IMR-90 (cell line): ENCODE measurements around the gene PHF3. TPM values are rescaled to one million over a fixed set of nuclear protein-coding genes. Genes with fewer than 3 reads are reported as not detected.

ENCODE experiments used
- ATAC-seq: fragments of 200-7000 bp; cut with Tn5 transposase; 2 replicates; pipeline ENCODE4 v1.9.1; 2020; ENCODE audit warnings: low read depth, mild to moderate bottlenecking, moderate library complexity
- BruUV-seq: library from RNA; stranded (reverse); fragments of 400-500 nt; replicated peaks from 2 replicates; lab custom pipeline; 2021; lab: Mats Ljungman, UMichigan
- CTCF ChIA-PET: fragments of 300-600 bp; formaldehyde crosslinking; extraction: SDS; loops from one replicate; lab custom pipeline; 2021; ENCODE audit warnings: antibody characterized with exemption; lab: Yijun Ruan, JAX
- POLR2A ChIA-PET: fragments of 300-600 bp; sonication (Branson Sonifier 250); formaldehyde crosslinking; loops from one replicate; lab custom pipeline; 2022; ENCODE audit warnings: antibody characterized with exemption; ENCODE audit not compliant: unreplicated experiment; lab: Charles Lee
- DNase-seq: peaks from one replicate; pipeline ENCODE4 v3.0.0; 2013
- H2AFZ ChIP-seq: replicated peaks from 2 replicates; pipeline ENCODE3; 2013; ENCODE audit warnings: low read length, mild to moderate bottlenecking; ENCODE audit not compliant: poor library complexity
- H2AK5ac ChIP-seq: 2 replicates; pipeline ENCODE4 v1.6.1; 2013; ENCODE audit warnings: low read depth, low read length, inconsistent platforms
- H2AK9ac ChIP-seq: replicated peaks from 2 replicates; pipeline ENCODE3; 2013; ENCODE audit warnings: mild to moderate bottlenecking, low read depth, low read length, moderate library complexity; ENCODE audit not compliant: poor library complexity
- H2BK120ac ChIP-seq: 2 replicates; pipeline ENCODE4 v1.6.1; 2013; ENCODE audit warnings: low read depth, low read length, inconsistent platforms
- H2BK15ac ChIP-seq: 3 replicates; pipeline ENCODE4 v1.6.1; 2013; ENCODE audit warnings: low read depth, low read length, inconsistent platforms
- H2BK20ac ChIP-seq: 2 replicates; pipeline ENCODE4 v1.6.1; 2013; ENCODE audit warnings: low read depth, mild to moderate bottlenecking, inconsistent platforms, low read length, moderate library complexity
- H2BK5ac ChIP-seq: 2 replicates; pipeline ENCODE4 v1.6.1; 2013; ENCODE audit warnings: mild to moderate bottlenecking, low read depth, low read length, inconsistent platforms; ENCODE audit not compliant: poor library complexity, severe bottlenecking
- H3K14ac ChIP-seq: replicated peaks from 2 replicates; pipeline ENCODE4 v1.6.1; 2013; ENCODE audit warnings: low read depth, low read length, inconsistent platforms
- H3K18ac ChIP-seq: 2 replicates; pipeline ENCODE4 v1.6.1; 2013; ENCODE audit warnings: low read depth, low read length, control low read depth
- H3K23ac ChIP-seq: 2 replicates; pipeline ENCODE4 v1.6.1; 2013; ENCODE audit warnings: low read depth, low read length, inconsistent platforms
- H3K27ac ChIP-seq: 2 replicates; pipeline ENCODE4 v1.5.1; 2013; ENCODE audit warnings: mild to moderate bottlenecking, control low read depth, low read length; ENCODE audit not compliant: insufficient read depth
- H3K27me3 ChIP-seq: 2 replicates; pipeline ENCODE4 v1.6.1; 2013; ENCODE audit warnings: low read length; ENCODE audit not compliant: control insufficient read depth, insufficient read depth
- H3K36me3 ChIP-seq: 2 replicates; pipeline ENCODE4 v1.6.1; 2013; ENCODE audit warnings: low read length, mixed read lengths; ENCODE audit not compliant: control insufficient read depth, insufficient read depth
- H3K4ac ChIP-seq: 2 replicates; pipeline ENCODE4 v1.6.1; 2013; ENCODE audit warnings: low read depth, low read length, inconsistent platforms
- H3K4me1 ChIP-seq: 2 replicates; pipeline ENCODE4 v1.6.1; 2013; ENCODE audit warnings: low read length, mixed read lengths; ENCODE audit not compliant: control insufficient read depth, insufficient read depth
- H3K4me2 ChIP-seq: 2 replicates; pipeline ENCODE4 v1.6.1; 2013; ENCODE audit warnings: low read depth, mild to moderate bottlenecking, control low read depth, low read length, moderate library complexity
- H3K4me3 ChIP-seq: 2 replicates; pipeline ENCODE4 v1.5.1; 2013; ENCODE audit warnings: low read depth, mild to moderate bottlenecking, control low read depth, low read length, moderate library complexity; ENCODE audit not compliant: insufficient read depth
- H3K56ac ChIP-seq: 2 replicates; pipeline ENCODE4 v1.6.1; 2013; ENCODE audit warnings: low read length, inconsistent platforms; ENCODE audit not compliant: insufficient read depth; ENCODE audit errors: extremely low read depth
- H3K79me1 ChIP-seq, 2 experiments: 2 replicates each; pipeline ENCODE4 v1.6.1; 2013; ENCODE audit warnings: low read length in 2 of 2, inconsistent platforms in 1 of 2, low read depth in 1 of 2
- H3K9ac ChIP-seq: 2 replicates; pipeline ENCODE4 v1.6.1; 2013; ENCODE audit warnings: low read depth, low read length, control low read depth
- H3K9me1 ChIP-seq: 2 replicates; pipeline ENCODE4 v1.6.1; 2013; ENCODE audit warnings: low read length, inconsistent platforms; ENCODE audit not compliant: insufficient read depth
- H3K9me3 ChIP-seq: 2 replicates; pipeline ENCODE4 v1.6.1; 2013; ENCODE audit warnings: low read length; ENCODE audit not compliant: control insufficient read depth, insufficient read depth
- H4K20me1 ChIP-seq: 2 replicates; pipeline ENCODE4 v1.6.1; 2013; ENCODE audit warnings: low read length, inconsistent platforms; ENCODE audit not compliant: insufficient read depth
- H4K5ac ChIP-seq: 2 replicates; pipeline ENCODE4 v1.6.1; 2013; ENCODE audit warnings: mild to moderate bottlenecking, low read depth, low read length, control low read depth
- H4K8ac ChIP-seq, 2 experiments: 2 replicates each; pipeline ENCODE4 v1.6.1; 2013; ENCODE audit warnings: low read depth in 2 of 2, low read length in 2 of 2, control low read depth in 1 of 2, inconsistent platforms in 1 of 2
- H4K91ac ChIP-seq: 2 replicates; pipeline ENCODE4 v1.6.1; 2013; ENCODE audit warnings: low read depth, low read length, inconsistent platforms; ENCODE audit not compliant: insufficient read depth
- BHLHE40 ChIP-seq: fragments of 150-350 bp; IDR thresholded peaks from 2 replicates; pipeline ENCODE4 v1.6.1; 2016; ENCODE audit warnings: mild to moderate bottlenecking, low read depth, low read length
- CEBPB ChIP-seq: IDR thresholded peaks from 2 replicates; pipeline ENCODE4 v1.6.1; 2012; ENCODE audit warnings: low read depth, low read length, improper control_type of control experiment
- CHD1 ChIP-seq: IDR thresholded peaks from 2 replicates; pipeline ENCODE4 v1.6.1; 2012; ENCODE audit warnings: low read depth, low read length, improper control_type of control experiment
- ELK1 ChIP-seq: fragments of 150-350 bp; IDR thresholded peaks from 2 replicates; pipeline ENCODE4 v1.6.1; 2016; ENCODE audit warnings: low read depth, mild to moderate bottlenecking, low read length, moderate library complexity, borderline replicate concordance
- FOS ChIP-seq: fragments of 150-350 bp; IDR thresholded peaks from 2 replicates; pipeline ENCODE4 v1.6.1; 2016; ENCODE audit warnings: low read depth, low read length
- MAFK ChIP-seq: IDR thresholded peaks from 2 replicates; pipeline ENCODE4 v1.6.1; 2012; ENCODE audit warnings: low read depth, low read length, improper control_type of control experiment
- MAZ ChIP-seq: IDR thresholded peaks from 2 replicates; pipeline ENCODE4 v1.6.1; 2012; ENCODE audit warnings: low read depth, mild to moderate bottlenecking, low read length, improper control_type of control experiment, moderate library complexity, borderline replicate concordance
- MXI1 ChIP-seq: IDR thresholded peaks from 2 replicates; pipeline ENCODE4 v1.6.1; 2012; ENCODE audit warnings: low read depth, mild to moderate bottlenecking, low read length, moderate library complexity, borderline replicate concordance
- NFE2L2 ChIP-seq: fragments of 150-350 bp; IDR thresholded peaks from 2 replicates; pipeline ENCODE4 v1.6.1; 2016; ENCODE audit warnings: low read depth, mild to moderate bottlenecking, low read length
- POLR2A ChIP-seq: IDR thresholded peaks from 2 replicates; pipeline ENCODE4 v1.6.1; 2012; ENCODE audit warnings: mild to moderate bottlenecking, low read depth, low read length
- RAD21 ChIP-seq: IDR thresholded peaks from 2 replicates; pipeline ENCODE4 v1.6.1; 2012; ENCODE audit warnings: low read length, improper control_type of control experiment
- RCOR1 ChIP-seq: IDR thresholded peaks from 2 replicates; pipeline ENCODE4 v1.6.1; 2012; ENCODE audit warnings: mild to moderate bottlenecking, low read length, improper control_type of control experiment; ENCODE audit not compliant: insufficient replicate concordance
- RFX5 ChIP-seq: IDR thresholded peaks from 2 replicates; pipeline ENCODE4 v1.8.0; 2012; ENCODE audit warnings: low read depth, mild to moderate bottlenecking, low read length, moderate library complexity
- SMC3 ChIP-seq: fragments of 150-350 bp; IDR thresholded peaks from 2 replicates; pipeline ENCODE4 v1.6.1; 2016; ENCODE audit warnings: low read depth, mild to moderate bottlenecking, antibody characterized with exemption, low read length, moderate library complexity
- USF2 ChIP-seq: fragments of 150-350 bp; IDR thresholded peaks from 2 replicates; pipeline ENCODE4 v1.6.1; 2017; ENCODE audit warnings: mild to moderate bottlenecking, antibody characterized with exemption, low read length, low read depth
- dilution Hi-C: fragments of 300-500 bp; cut with HindIII; formaldehyde crosslinking; loops from one replicate; pipeline ENCODE4 v1.14.3; 2018; ENCODE audit warnings: low sequenced_read_pairs; ENCODE audit not compliant: unreplicated experiment
- in situ Hi-C: fragments of 300-500 bp; cut with MboI; formaldehyde crosslinking; loops from 3 replicates; pipeline ENCODE4 v1.14.3; 2019; ENCODE audit warnings: low sequenced_read_pairs, inconsistent platforms, mixed read lengths
- intact Hi-C: fragments of 100-400 bp; cut with micrococcal nuclease; formaldehyde crosslinking; loops from 2 replicates; pipeline ENCODE4 v1.10.0; 2022
- polyA plus RNA-seq, 3 experiments: library from polyadenylated mRNA; depleted of rRNA; stranded (reverse); fragments of >200 nt; gene quantifications; 2 replicates each; pipeline ENCODE4 v1.2.3, GENCODE V29; 2012; ENCODE audit warnings: low replicate concordance in 1 of 3
- total RNA-seq: library from RNA; depleted of rRNA; stranded (reverse); fragments of >200 nt; gene quantifications from 2 replicates; pipeline ENCODE4 v1.2.3, GENCODE V29; 2012
- TF ChIP-seq, protein P1 (sequence below): conservative IDR thresholded peaks from 2 replicates; pipeline ENCODE4 v1.5.1; 2012; ENCODE audit warnings: mild to moderate bottlenecking, low read depth, low read length, improper control_type of control experiment

Gene PHF3
- total and polyA plus RNA-seq, 2 of the 4 experiments (the other 2 are of a cell fraction) = 5.6 to 27.8 TPM

GRCh38 chr6:63649847-63650265 is 14.3 kb downstream of the PHF3 start:
- H3K9me1 ChIP-seq = 0 out of 2 replicates have a peak, but pooled peaks cover 3% of the 10 kb centered on the region
- H4K20me1 ChIP-seq = peaks cover 62% of the 10 kb centered on the region
- H2AFZ ChIP-seq = no peak overlapping the region
- no peak overlapping the region for H2BK15ac ChIP-seq
- H2BK120ac ChIP-seq = no peak overlapping the region
- peaks cover 6% of the 10 kb centered on the region for H3K36me3 ChIP-seq
- in situ Hi-C loops = no loop called here
- no peak overlapping the region for H2BK5ac ChIP-seq
- no peak overlapping the region for H3K23ac ChIP-seq
- dilution Hi-C loops = no loop called here
- BruUV-seq = no TSS peak
- POLR2A ChIA-PET = no interaction called here
- H3K79me1 ChIP-seq = peaks cover 9 to 38% of the 10 kb centered on the region in 2 experiments; a peak in 3 of 4 replicates
- H2AK5ac ChIP-seq = no peak overlapping the region
- H4K91ac ChIP-seq = no peak overlapping the region
- H3K4me3 ChIP-seq = no peak overlapping the region
- no peak overlapping the region for H3K4ac ChIP-seq
- no peak overlapping the region for H2BK20ac ChIP-seq
- intact Hi-C loops = loop anchor here (10.0 kb wide), 1 partner anchor 65 kb away; no protein-coding TSS in a partner anchor
- peak; percentile 87 for ATAC-seq
- H3K9me3 ChIP-seq = no peaks in the 10 kb centered on the region
- no peak overlapping the region for H3K18ac ChIP-seq
- no peak overlapping the region for H3K56ac ChIP-seq
- H4K5ac ChIP-seq = no peak overlapping the region
- no peak overlapping the region for H3K14ac ChIP-seq
- H4K8ac ChIP-seq = no peak overlapping the region
- H3K4me1 ChIP-seq = peaks cover 2% of the 10 kb centered on the region; the same call in 1 of the 2 replicates
- no peak overlapping the region for H3K9ac ChIP-seq
- peak; percentile 37 for DNase-seq
- H3K27me3 ChIP-seq = no peaks in the 10 kb centered on the region
- H2AK9ac ChIP-seq = no peak overlapping the region
- no peak overlapping the region for H3K27ac ChIP-seq
- CTCF ChIA-PET = interaction anchor here (1.2 kb wide), 1 partner anchor 51 kb away, joined by 3 read pairs; no protein-coding TSS in a partner anchor
- no peak for TF ChIP-seq MXI1
- no peak for TF ChIP-seq RCOR1
- TF ChIP-seq MAZ = no peak
- no peak for TF ChIP-seq SMC3
- TF ChIP-seq CEBPB = no peak
- TF ChIP-seq MAFK = no peak
- no peak for TF ChIP-seq ELK1
- TF ChIP-seq CHD1 = no peak
- no peak for TF ChIP-seq POLR2A
- no peak for TF ChIP-seq RFX5
- TF ChIP-seq, protein P1, sequence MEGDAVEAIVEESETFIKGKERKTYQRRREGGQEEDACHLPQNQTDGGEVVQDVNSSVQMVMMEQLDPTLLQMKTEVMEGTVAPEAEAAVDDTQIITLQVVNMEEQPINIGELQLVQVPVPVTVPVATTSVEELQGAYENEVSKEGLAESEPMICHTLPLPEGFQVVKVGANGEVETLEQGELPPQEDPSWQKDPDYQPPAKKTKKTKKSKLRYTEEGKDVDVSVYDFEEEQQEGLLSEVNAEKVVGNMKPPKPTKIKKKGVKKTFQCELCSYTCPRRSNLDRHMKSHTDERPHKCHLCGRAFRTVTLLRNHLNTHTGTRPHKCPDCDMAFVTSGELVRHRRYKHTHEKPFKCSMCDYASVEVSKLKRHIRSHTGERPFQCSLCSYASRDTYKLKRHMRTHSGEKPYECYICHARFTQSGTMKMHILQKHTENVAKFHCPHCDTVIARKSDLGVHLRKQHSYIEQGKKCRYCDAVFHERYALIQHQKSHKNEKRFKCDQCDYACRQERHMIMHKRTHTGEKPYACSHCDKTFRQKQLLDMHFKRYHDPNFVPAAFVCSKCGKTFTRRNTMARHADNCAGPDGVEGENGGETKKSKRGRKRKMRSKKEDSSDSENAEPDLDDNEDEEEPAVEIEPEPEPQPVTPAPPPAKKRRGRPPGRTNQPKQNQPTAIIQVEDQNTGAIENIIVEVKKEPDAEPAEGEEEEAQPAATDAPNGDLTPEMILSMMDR = no peak
- no peak for TF ChIP-seq RAD21
- TF ChIP-seq NFE2L2 = no peak
- no peak for TF ChIP-seq FOS
- no peak for TF ChIP-seq BHLHE40
- no peak for TF ChIP-seq USF2
- no peak overlapping the region for H3K4me2 ChIP-seq
